Mesenchymal stem cell (in vitro differentiated cells and primary cell): ENCODE data around the gene OR51A7.
"Not testable (repeated sequence)": the region's sequence is repeated elsewhere in the genome, so short reads cannot be mapped to it uniquely, and the experiment has no call there.

Source experiments
- DNase-seq: peaks from one replicate; pipeline ENCODE4 v3.0.0-alpha.2; 2013
- H2AFZ ChIP-seq: one replicate; pipeline ENCODE4 v1.6.1; 2013; ENCODE audit warnings: low read depth, mild to moderate bottlenecking, control low read depth, inconsistent platforms, low read length, moderate library complexity
- H2AK5ac ChIP-seq: 2 replicates; pipeline ENCODE4 v1.6.1; 2013; ENCODE audit warnings: low read length, moderate library complexity, mild to moderate bottlenecking, inconsistent platforms; ENCODE audit not compliant: severe bottlenecking
- H2BK120ac ChIP-seq: one replicate; pipeline ENCODE4 v1.6.1; 2013; ENCODE audit warnings: low read depth, mild to moderate bottlenecking, inconsistent platforms, low read length, moderate library complexity
- H2BK12ac ChIP-seq, 2 experiments: one replicate each; pipeline ENCODE4 v1.6.1; 2013; ENCODE audit warnings: inconsistent platforms in 2 of 2, low read length in 2 of 2, mild to moderate bottlenecking in 2 of 2, moderate library complexity in 2 of 2, control low read depth in 1 of 2
- H2BK15ac ChIP-seq: one replicate; pipeline ENCODE4 v1.6.1; 2013; ENCODE audit warnings: mild to moderate bottlenecking, low read depth, inconsistent platforms; ENCODE audit not compliant: poor library complexity, severe bottlenecking
- H2BK5ac ChIP-seq: 2 replicates; pipeline ENCODE4 v1.6.1; 2013; ENCODE audit warnings: low read depth, mild to moderate bottlenecking, low read length, control low read depth, inconsistent platforms; ENCODE audit not compliant: poor library complexity, severe bottlenecking
- H3K14ac ChIP-seq, 2 experiments: one replicate each; pipeline ENCODE4 v1.6.1; 2013; ENCODE audit warnings: inconsistent platforms in 2 of 2, low read length in 2 of 2, control low read depth in 1 of 2, mild to moderate bottlenecking in 1 of 2, moderate library complexity in 1 of 2
- H3K18ac ChIP-seq, 2 experiments: one replicate each; pipeline ENCODE4 v1.6.1; 2013; ENCODE audit warnings: inconsistent platforms in 2 of 2, low read length in 2 of 2, control low read depth in 1 of 2, low read depth in 1 of 2, mild to moderate bottlenecking in 1 of 2
- H3K23ac ChIP-seq, 2 experiments: one replicate each; pipeline ENCODE4 v1.6.1; 2013; ENCODE audit warnings: inconsistent platforms in 2 of 2, low read length in 2 of 2, mild to moderate bottlenecking in 2 of 2, moderate library complexity in 2 of 2, control low read depth in 1 of 2
- H3K27ac ChIP-seq: 2 replicates; pipeline ENCODE4 v1.5.1; 2013; ENCODE audit warnings: mild to moderate bottlenecking, moderate library complexity, low read length, control low read depth, inconsistent platforms; ENCODE audit not compliant: poor library complexity, severe bottlenecking
- H3K27me3 ChIP-seq, 2 experiments: 2 replicates each; pipeline versions ENCODE4 v1.6.1 to v1.7.0; 2013; ENCODE audit warnings: low read length in 2 of 2, mild to moderate bottlenecking in 2 of 2, moderate library complexity in 2 of 2, control low read depth in 1 of 2, inconsistent platforms in 1 of 2; ENCODE audit not compliant: control insufficient read depth in 1 of 2, insufficient read depth in 1 of 2
- H3K36me3 ChIP-seq, 2 experiments: 2 replicates each; pipeline versions ENCODE4 v1.6.1 to v1.7.0; 2013; ENCODE audit warnings: low read length in 2 of 2, control low read depth in 1 of 2, inconsistent platforms in 1 of 2, low read depth in 1 of 2, mild to moderate bottlenecking in 1 of 2; ENCODE audit not compliant: insufficient read depth in 2 of 2, control insufficient read depth in 1 of 2
- H3K4ac ChIP-seq, 2 experiments: one replicate each; pipeline ENCODE4 v1.6.1; 2013; ENCODE audit warnings: inconsistent platforms in 2 of 2, low read length in 2 of 2, mild to moderate bottlenecking in 2 of 2, moderate library complexity in 2 of 2, control low read depth in 1 of 2, low read depth in 1 of 2
- H3K4me1 ChIP-seq: 2 replicates; pipeline ENCODE4 v1.6.1; 2013; ENCODE audit warnings: low read depth, low read length, control low read depth; ENCODE audit not compliant: control insufficient read depth, insufficient read depth
- H3K4me2 ChIP-seq: 2 replicates; pipeline ENCODE4 v1.6.1; 2013; ENCODE audit warnings: low read length, mild to moderate bottlenecking, inconsistent platforms; ENCODE audit not compliant: poor library complexity, severe bottlenecking
- H3K4me3 ChIP-seq, 2 experiments: 2 replicates each; pipeline versions ENCODE4 v1.5.1 to v1.7.0; 2013; ENCODE audit warnings: low read length in 2 of 2, mild to moderate bottlenecking in 2 of 2, control low read depth in 1 of 2, low read depth in 1 of 2; ENCODE audit not compliant: insufficient read depth in 1 of 2
- H3K79me1 ChIP-seq: replicated peaks from 2 replicates; pipeline ENCODE4 v1.6.1; 2013; ENCODE audit warnings: mild to moderate bottlenecking, control low read depth, low read length, inconsistent platforms; ENCODE audit not compliant: poor library complexity, severe bottlenecking
- H3K9ac ChIP-seq: 2 replicates; pipeline ENCODE4 v1.7.0; 2013; ENCODE audit warnings: mild to moderate bottlenecking, low read length, moderate library complexity
- H3K9me3 ChIP-seq: 2 replicates; pipeline ENCODE4 v1.7.0; 2013; ENCODE audit warnings: mild to moderate bottlenecking, low read length; ENCODE audit not compliant: control insufficient read depth
- H4K8ac ChIP-seq: one replicate; pipeline ENCODE4 v1.6.1; 2013; ENCODE audit warnings: inconsistent platforms, mild to moderate bottlenecking, low read length, moderate library complexity
- H4K91ac ChIP-seq: one replicate; pipeline ENCODE4 v1.6.1; 2013; ENCODE audit warnings: mild to moderate bottlenecking, low read length, inconsistent platforms
- WGBS: methylation state at CpG from one replicate; pipeline ENCODE4 v1.1.7; 2013; ENCODE audit warnings: mixed read lengths; 5-methylcytosine and 5-hydroxymethylcytosine counted together

OR51A7 gene

GRCh38 chr11:4936745-4937144, 33.2 kb downstream of the OR51A7 start:
- H4K8ac ChIP-seq, result no peak overlapping the region
- no peak overlapping the region for H3K23ac ChIP-seq
- no peak overlapping the region for H3K14ac ChIP-seq
- H2AK5ac ChIP-seq, result no peak overlapping the region
- H2AFZ ChIP-seq, result no peak overlapping the region
- no peak overlapping the region for H2BK5ac ChIP-seq
- H3K9ac ChIP-seq, result no peak overlapping the region
- H3K4me3 ChIP-seq, result no peak overlapping the region
- no peak overlapping the region for H4K91ac ChIP-seq
- H3K4me2 ChIP-seq, result no peak overlapping the region
- no peak overlapping the region for H3K27ac ChIP-seq
- no peak overlapping the region for H2BK120ac ChIP-seq
- no peak overlapping the region for H2BK15ac ChIP-seq
- no peaks in the 10 kb centered on the region for H3K27me3 ChIP-seq
- H3K4me1 ChIP-seq, result no peaks in the 10 kb centered on the region
- no CpG with 5 or more reads among the region's 3 CpGs for WGBS
- H3K79me1 ChIP-seq, result no peaks in the 10 kb centered on the region
- H2BK12ac ChIP-seq, result no peak overlapping the region
- no peak overlapping the region for H3K4ac ChIP-seq
- H3K36me3 ChIP-seq, result no peaks in the 10 kb centered on the region
- H3K9me3 ChIP-seq, result no peaks in the 10 kb centered on the region
- DNase-seq, result no peak
- H3K18ac ChIP-seq, result no peak overlapping the region

GRCh38 chr11:4947505-4947904, 43.9 kb downstream of the OR51A7 start, which contains the start of gene OR51A4:
TSS of gene OR51A4 (minus strand) at chr11:4947605. CDS start at chr11:4947100, 505 bp downstream.
- H4K91ac ChIP-seq, result no peak within 1 kb of the TSS
- no peak within 1 kb of the TSS for H3K4me2 ChIP-seq
- H3K14ac ChIP-seq, result no peak within 1 kb of the TSS
- no peaks in the 10 kb centered on the region for H3K27me3 ChIP-seq
- no peak within 1 kb of the TSS for H3K23ac ChIP-seq
- H2BK15ac ChIP-seq, result no peak within 1 kb of the TSS
- no peak within 1 kb of the TSS for H3K18ac ChIP-seq
- H3K9me3 ChIP-seq, result no peaks in the 10 kb centered on the region
- H2AFZ ChIP-seq, result no peak within 1 kb of the TSS
- no peak within 1 kb of the TSS for H3K4me3 ChIP-seq
- H3K9ac ChIP-seq, result no peak within 1 kb of the TSS
- H2BK5ac ChIP-seq, result no peak within 1 kb of the TSS
- no peak within 1 kb of the TSS for H2BK120ac ChIP-seq
- H2BK12ac ChIP-seq, result no peak within 1 kb of the TSS
- H2AK5ac ChIP-seq, result no peak within 1 kb of the TSS
- H3K4me1 ChIP-seq, result no peaks in the 10 kb centered on the region
- no peaks in the 10 kb centered on the region for H3K36me3 ChIP-seq
- H3K27ac ChIP-seq, result no peak within 1 kb of the TSS
- no peak for DNase-seq
- no peak within 1 kb of the TSS for H3K4ac ChIP-seq
- no peaks in the 10 kb centered on the region for H3K79me1 ChIP-seq
- no peak within 1 kb of the TSS for H4K8ac ChIP-seq

GRCh38 chr11:4955613-4956012, 52.0 kb downstream of the OR51A7 start, which contains the start of gene OR51A2:
TSS of gene OR51A2 (minus strand) at chr11:4955713. CDS start at chr11:4955713, 0 bp downstream.
- not testable (repeated sequence) for H3K27me3 ChIP-seq, H2BK120ac ChIP-seq, H2AK5ac ChIP-seq, H3K4me2 ChIP-seq, H3K79me1 ChIP-seq, H3K23ac ChIP-seq, H3K9me3 ChIP-seq, H2BK12ac ChIP-seq, H3K18ac ChIP-seq, H3K36me3 ChIP-seq, DNase-seq, H3K9ac ChIP-seq, H3K27ac ChIP-seq, H4K8ac ChIP-seq, H2BK5ac ChIP-seq, H3K4ac ChIP-seq, H3K4me1 ChIP-seq, H3K4me3 ChIP-seq, H3K14ac ChIP-seq, H4K91ac ChIP-seq, H2AFZ ChIP-seq, H2BK15ac ChIP-seq
- 65% methylated on average over 2 of the region's 2 CpGs for WGBS

- no peak overlapping the region for H3K4me3 ChIP-seq
- H2AFZ ChIP-seq, result no peak overlapping the region
- no peaks in the 10 kb centered on the region for H3K9me3 ChIP-seq
- no peak overlapping the region for H3K14ac ChIP-seq
- H3K79me1 ChIP-seq, result no peaks in the 10 kb centered on the region
- H3K36me3 ChIP-seq, result no peaks in the 10 kb centered on the region
- DNase-seq, result no peak
- no peak overlapping the region for H4K8ac ChIP-seq
- H3K27ac ChIP-seq, result no peak overlapping the region
- no peak overlapping the region for H3K4me2 ChIP-seq
- H4K91ac ChIP-seq, result no peak overlapping the region
- no peak overlapping the region for H2BK120ac ChIP-seq
- H2BK5ac ChIP-seq, result no peak overlapping the region
- WGBS, result 88% methylated on average over 4 of the region's 4 CpGs
- no peak overlapping the region for H2AK5ac ChIP-seq
- no peak overlapping the region for H2BK15ac ChIP-seq
- H3K4ac ChIP-seq, result no peak overlapping the region
- H2BK12ac ChIP-seq, result no peak overlapping the region
- no peaks in the 10 kb centered on the region for H3K27me3 ChIP-seq
- no peak overlapping the region for H3K18ac ChIP-seq
- H3K9ac ChIP-seq, result no peak overlapping the region
- no peak overlapping the region for H3K23ac ChIP-seq
- H3K4me1 ChIP-seq, result no peaks in the 10 kb centered on the region
These were observed 53.8 kb downstream of the OR51A7 start for GRCh38 chr11:4957396-4957795.
